ENCODE data around the gene PLCD3. TPM values are rescaled to one million over a fixed set of nuclear protein-coding genes. Genes with fewer than 3 reads are reported as not detected.

The PLCD3 gene
- total and polyA plus RNA-seq, 2 of the 13 experiments (the other 11 are each of a cell fraction or from before 2014, with no cell fraction given) = 11.3 to 39.1 TPM

DNA sequence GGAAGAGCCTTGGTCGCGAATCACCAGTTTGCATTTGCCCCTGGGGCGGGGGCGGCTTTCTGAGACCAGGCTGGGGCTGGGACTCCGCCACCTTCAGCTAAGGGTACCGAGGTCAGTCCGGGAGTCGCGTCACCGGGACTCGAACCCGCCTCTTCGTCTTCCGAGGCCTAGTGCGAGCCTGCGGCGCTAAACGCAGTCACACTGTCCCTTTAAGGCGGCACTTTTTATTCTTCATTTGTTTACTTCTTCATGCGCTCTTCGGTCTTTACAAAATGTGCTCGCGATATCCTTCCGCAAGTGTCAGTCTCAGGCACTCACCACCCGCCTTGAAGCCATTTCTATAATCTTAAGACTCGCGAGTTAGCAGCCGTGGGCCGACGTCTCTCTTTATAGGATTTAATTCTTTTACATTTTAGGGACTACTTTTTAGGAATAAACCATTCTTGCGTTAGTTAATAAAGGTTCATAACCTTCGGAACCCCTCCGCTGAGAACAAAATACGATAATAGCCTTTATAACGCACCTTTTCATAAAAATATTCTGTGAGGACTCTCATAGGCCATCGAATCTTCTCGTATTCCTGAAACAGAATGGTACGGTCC is 15.4 kb upstream of the PLCD3 start (continued):
- TF ChIP-seq, protein P1, sequence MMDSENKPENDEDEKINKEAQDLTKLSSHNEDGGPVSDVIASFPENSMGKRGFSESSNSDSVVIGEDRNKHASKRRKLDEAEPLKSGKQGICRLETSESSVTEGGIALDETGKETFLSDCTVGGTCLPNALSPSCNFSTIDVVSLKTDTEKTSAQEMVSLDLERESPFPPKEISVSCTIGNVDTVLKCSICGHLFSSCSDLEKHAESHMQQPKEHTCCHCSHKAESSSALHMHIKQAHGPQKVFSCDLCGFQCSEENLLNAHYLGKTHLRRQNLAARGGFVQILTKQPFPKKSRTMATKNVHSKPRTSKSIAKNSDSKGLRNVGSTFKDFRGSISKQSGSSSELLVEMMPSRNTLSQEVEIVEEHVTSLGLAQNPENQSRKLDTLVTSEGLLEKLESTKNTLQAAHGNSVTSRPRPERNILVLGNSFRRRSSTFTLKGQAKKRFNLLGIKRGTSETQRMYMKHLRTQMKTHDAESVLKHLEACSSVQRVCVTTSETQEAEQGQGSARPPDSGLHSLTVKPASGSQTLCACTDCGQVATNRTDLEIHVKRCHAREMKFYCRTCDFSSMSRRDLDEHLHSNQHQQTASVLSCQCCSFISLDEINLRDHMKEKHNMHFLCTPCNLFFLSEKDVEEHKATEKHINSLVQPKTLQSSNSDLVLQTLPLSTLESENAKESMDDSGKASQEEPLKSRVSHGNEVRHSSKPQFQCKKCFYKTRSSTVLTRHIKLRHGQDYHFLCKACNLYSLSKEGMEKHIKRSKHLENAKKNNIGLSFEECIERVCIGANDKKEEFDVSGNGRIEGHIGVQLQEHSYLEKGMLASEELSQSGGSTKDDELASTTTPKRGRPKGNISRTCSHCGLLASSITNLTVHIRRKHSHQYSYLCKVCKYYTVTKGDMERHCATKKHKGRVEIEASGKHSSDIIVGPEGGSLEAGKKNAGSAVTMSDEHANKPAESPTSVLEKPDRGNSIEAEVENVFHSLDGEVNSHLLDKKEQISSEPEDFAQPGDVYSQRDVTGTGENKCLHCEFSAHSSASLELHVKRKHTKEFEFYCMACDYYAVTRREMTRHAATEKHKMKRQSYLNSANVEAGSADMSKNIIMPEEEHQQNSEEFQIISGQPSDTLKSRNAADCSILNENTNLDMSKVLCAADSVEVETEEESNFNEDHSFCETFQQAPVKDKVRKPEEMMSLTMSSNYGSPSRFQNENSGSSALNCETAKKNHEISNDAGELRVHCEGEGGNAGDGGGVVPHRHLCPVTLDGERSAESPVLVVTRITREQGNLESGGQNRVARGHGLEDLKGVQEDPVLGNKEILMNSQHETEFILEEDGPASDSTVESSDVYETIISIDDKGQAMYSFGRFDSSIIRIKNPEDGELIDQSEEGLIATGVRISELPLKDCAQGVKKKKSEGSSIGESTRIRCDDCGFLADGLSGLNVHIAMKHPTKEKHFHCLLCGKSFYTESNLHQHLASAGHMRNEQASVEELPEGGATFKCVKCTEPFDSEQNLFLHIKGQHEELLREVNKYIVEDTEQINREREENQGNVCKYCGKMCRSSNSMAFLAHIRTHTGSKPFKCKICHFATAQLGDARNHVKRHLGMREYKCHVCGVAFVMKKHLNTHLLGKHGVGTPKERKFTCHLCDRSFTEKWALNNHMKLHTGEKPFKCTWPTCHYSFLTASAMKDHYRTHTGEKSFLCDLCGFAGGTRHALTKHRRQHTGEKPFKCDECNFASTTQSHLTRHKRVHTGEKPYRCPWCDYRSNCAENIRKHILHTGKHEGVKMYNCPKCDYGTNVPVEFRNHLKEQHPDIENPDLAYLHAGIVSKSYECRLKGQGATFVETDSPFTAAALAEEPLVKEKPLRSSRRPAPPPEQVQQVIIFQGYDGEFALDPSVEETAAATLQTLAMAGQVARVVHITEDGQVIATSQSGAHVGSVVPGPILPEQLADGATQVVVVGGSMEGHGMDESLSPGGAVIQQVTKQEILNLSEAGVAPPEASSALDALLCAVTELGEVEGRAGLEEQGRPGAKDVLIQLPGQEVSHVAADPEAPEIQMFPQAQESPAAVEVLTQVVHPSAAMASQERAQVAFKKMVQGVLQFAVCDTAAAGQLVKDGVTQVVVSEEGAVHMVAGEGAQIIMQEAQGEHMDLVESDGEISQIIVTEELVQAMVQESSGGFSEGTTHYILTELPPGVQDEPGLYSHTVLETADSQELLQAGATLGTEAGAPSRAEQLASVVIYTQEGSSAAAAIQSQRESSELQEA (CRISPR knock-in tag; IDR thresholded peaks at IDR 0.05; ENCODE audit: not compliant biosample characterization) = no peak
- TF ChIP-seq EED (CRISPR knock-in tag; IDR thresholded peaks at IDR 0.05) (0 out of 2 replicates have a peak, but pooled peaks have one; percentile 72), ZFP82 (CRISPR knock-in tag; IDR thresholded peaks at IDR 0.05; ENCODE audit: borderline replicate concordance) (no peak), CHD2 (IDR thresholded peaks at IDR 0.05; ENCODE audit: low read depth, low read length) (peak; percentile 89), PHF8 (CRISPR knock-in tag; IDR thresholded peaks at IDR 0.05) (peak; percentile 74), TBL1XR1 (IDR thresholded peaks at IDR 0.05; ENCODE audit: borderline replicate concordance, low read length, partially characterized antibody) (peak; percentile 81), NFKBIZ (CRISPR knock-in tag; IDR thresholded peaks at IDR 0.05) (peak; percentile 53; the same call in 1 of the 2 replicates), ZZZ3 (CRISPR knock-in tag; IDR thresholded peaks at IDR 0.05; ENCODE audit: borderline replicate concordance) (peak; percentile 69; the same call in 1 of the 2 replicates), PCBP1 (IDR thresholded peaks at IDR 0.05; ENCODE audit: borderline replicate concordance, low read depth, low read length) (peak; percentile 83; the same call in 1 of the 2 replicates), ZNF816 (CRISPR knock-in tag; IDR thresholded peaks at IDR 0.05; ENCODE audit: borderline replicate concordance) (no peak), ZBTB44 (CRISPR knock-in tag; IDR thresholded peaks at IDR 0.05) (0 out of 2 replicates have a peak, but pooled peaks have one; percentile 11), BRD4 (CRISPR knock-in tag; IDR thresholded peaks at IDR 0.05) (0 out of 2 replicates have a peak, but pooled peaks have one; percentile 29)
- TF ChIP-seq, protein P2, sequence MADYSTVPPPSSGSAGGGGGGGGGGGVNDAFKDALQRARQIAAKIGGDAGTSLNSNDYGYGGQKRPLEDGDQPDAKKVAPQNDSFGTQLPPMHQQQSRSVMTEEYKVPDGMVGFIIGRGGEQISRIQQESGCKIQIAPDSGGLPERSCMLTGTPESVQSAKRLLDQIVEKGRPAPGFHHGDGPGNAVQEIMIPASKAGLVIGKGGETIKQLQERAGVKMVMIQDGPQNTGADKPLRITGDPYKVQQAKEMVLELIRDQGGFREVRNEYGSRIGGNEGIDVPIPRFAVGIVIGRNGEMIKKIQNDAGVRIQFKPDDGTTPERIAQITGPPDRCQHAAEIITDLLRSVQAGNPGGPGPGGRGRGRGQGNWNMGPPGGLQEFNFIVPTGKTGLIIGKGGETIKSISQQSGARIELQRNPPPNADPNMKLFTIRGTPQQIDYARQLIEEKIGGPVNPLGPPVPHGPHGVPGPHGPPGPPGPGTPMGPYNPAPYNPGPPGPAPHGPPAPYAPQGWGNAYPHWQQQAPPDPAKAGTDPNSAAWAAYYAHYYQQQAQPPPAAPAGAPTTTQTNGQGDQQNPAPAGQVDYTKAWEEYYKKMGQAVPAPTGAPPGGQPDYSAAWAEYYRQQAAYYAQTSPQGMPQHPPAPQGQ (CRISPR knock-in tag; IDR thresholded peaks at IDR 0.05; ENCODE audit: borderline replicate concordance) = 0 out of 2 replicates have a peak, but pooled peaks have one; percentile 17
- TF ChIP-seq, protein P3, sequence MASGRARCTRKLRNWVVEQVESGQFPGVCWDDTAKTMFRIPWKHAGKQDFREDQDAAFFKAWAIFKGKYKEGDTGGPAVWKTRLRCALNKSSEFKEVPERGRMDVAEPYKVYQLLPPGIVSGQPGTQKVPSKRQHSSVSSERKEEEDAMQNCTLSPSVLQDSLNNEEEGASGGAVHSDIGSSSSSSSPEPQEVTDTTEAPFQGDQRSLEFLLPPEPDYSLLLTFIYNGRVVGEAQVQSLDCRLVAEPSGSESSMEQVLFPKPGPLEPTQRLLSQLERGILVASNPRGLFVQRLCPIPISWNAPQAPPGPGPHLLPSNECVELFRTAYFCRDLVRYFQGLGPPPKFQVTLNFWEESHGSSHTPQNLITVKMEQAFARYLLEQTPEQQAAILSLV (CRISPR knock-in tag; IDR thresholded peaks at IDR 0.05; ENCODE audit: borderline replicate concordance) = no peak
